Heart right ventricle (tissue), 16 donors: ENCODE measurements around the gene FSD1. TPM values are rescaled to one million over a fixed set of nuclear protein-coding genes. Genes with fewer than 3 reads are reported as not detected.

Source experiments
- ATAC-seq, 8 donors: fragments of 200-7000 bp; cut with Tn5 transposase; one replicate each; pipeline ENCODE4 v1.9.1; 2020; ENCODE audit warnings: mild to moderate bottlenecking in 8 of 8, moderate library complexity in 8 of 8, moderate number of reproducible peaks in 1 of 8
- DNase-seq, 2 donors: peaks; one replicate each; pipeline ENCODE4 v3.0.0-alpha.2; 2020
- H3K27ac ChIP-seq, 10 donors: fragments of 200-600 bp; sonication (generic) in 2 of 10; one replicate each; pipeline versions ENCODE4 v1.5.0 to v1.8.0; 2020 to 2022; ENCODE audit warnings: mild to moderate bottlenecking in 3 of 10
- H3K27me3 ChIP-seq, 7 donors: fragments of 200-600 bp; one replicate each; pipeline ENCODE4 v1.8.0; 2021 to 2022; ENCODE audit warnings: mild to moderate bottlenecking in 2 of 7
- H3K36me3 ChIP-seq, 9 donors: fragments of 200-600 bp; sonication (generic) in 1 of 9; one replicate each; pipeline versions ENCODE4 v1.5.0 to v1.8.0; 2020 to 2022; ENCODE audit warnings: mild to moderate bottlenecking in 2 of 9
- H3K4me1 ChIP-seq, 9 donors: fragments of 200-600 bp; sonication (generic) in 1 of 9; one replicate each; pipeline versions ENCODE4 v1.5.0 to v1.8.0; 2020 to 2022; ENCODE audit warnings: mild to moderate bottlenecking in 4 of 9
- H3K4me3 ChIP-seq, 10 donors: fragments of 200-600 bp; sonication (generic) in 2 of 10; one replicate each; pipeline versions ENCODE4 v1.5.0 to v1.8.0; 2020 to 2022; ENCODE audit warnings: mild to moderate bottlenecking in 7 of 10, moderate library complexity in 2 of 10
- H3K9me3 ChIP-seq, 11 donors: fragments of 200-600 bp in 10 of 11; sonication (generic) in 2 of 11; one replicate each; pipeline versions ENCODE4 v1.5.0 to v1.8.0; 2013 to 2022; ENCODE audit warnings: mild to moderate bottlenecking in 2 of 11, control low read depth in 1 of 11, moderate library complexity in 1 of 11
- CTCF ChIP-seq, 9 donors: fragments of 200-600 bp; sonication (generic) in 2 of 9; IDR thresholded peaks; one replicate each; pipeline versions ENCODE4 v1.5.0 to v1.8.0; 2021 to 2022; ENCODE audit warnings: antibody characterized with exemption in 9 of 9, mild to moderate bottlenecking in 5 of 9, moderate library complexity in 1 of 9
- WGBS, 2 donors: extraction: QIAGEN DNeasy Blood & Tissue Kit; methylation state at CpG; one replicate each; pipeline ENCODE4 v1.1.7; 2013; ENCODE audit warnings: inconsistent platforms in 1 of 2; 5-methylcytosine and 5-hydroxymethylcytosine counted together
- intact Hi-C, 10 donors: fragments of 100-400 bp; cut with DNase I; formaldehyde crosslinking; loops; one replicate each; pipeline versions ENCODE4 v1.11.1 to v1.14.2; 2022
- polyA plus RNA-seq, 2 donors: library from polyadenylated mRNA; stranded (reverse); fragments of 200-250 nt; gene quantifications; one replicate each; pipeline ENCODE4 v1.2.3, GENCODE V29; 2013
- total RNA-seq, 10 donors: library from RNA; stranded (reverse); fragmentation: NEBNext Ultra II Directional in 3 of 10; extraction: Animal tissue kit (Norgen Biotek cat#: 25700) in 3 of 10; gene quantifications; one replicate each; pipeline versions ENCODE4 v1.2.1 to v1.2.4, GENCODE V29; 2021 to 2023
- donor health status: Arrhythmogenic right ventricular cardiomyopathy.
- donor health status: ischemic (EF 13 %, LVEDD 7.1; RV severe dilation, severe dysfunction).
- donor health status: healthy with polysubstance abuse.
- donor health status: DM: no; HTN: yes; CAD: no.
- donor health status: DM: no; HTN: no; CAD: no.
- donor health status: ischemic (EF 25% LVEDD 6.9; RV normal size, moderate dysfunction).
- donor health status: ischemic (EF 25% LVEDD 5.7; RV mildly dilated, moderate dysfunction).
- donor health status: healthy.
- donor health status: DM: yes; HTN: yes; CAD: no.
- donor health status: Ischemic cardiomyopathy.
- donor health status: ischemic (EF 35%, LVEDD 5.7; RV mildly dilated, moderate dysfunction).
- donor health status: nonischemic (EF 11% LVEDD 7.7; RV severe dilation, severe dysfunction).
- donor health status: DM: yes; HTN: yes; CAD: no.
- donor health status: PGD.
- donor health status: ischemic (EF 29% LVEDD 5.4; RV normal size, mild dysfunction).
- donor health status: nonischemic (EF 23%, LVEDD 6.1; RV moderate dilation, normal function).

The FSD1 gene
- total and polyA plus RNA-seq, 12 donors = 0.10 to 0.25 TPM; not detected in 10

- Histone ChIP-seq H3K27me3 (peaks cover 0 to 36% (median 21%) of the 10 kb centered on the region in 7 donors), H3K9me3 (no peaks in the 10 kb centered on the region), H3K36me3 (no peaks in the 10 kb centered on the region), H3K4me1 (peaks cover 0 to 6% (median 0%) of the 10 kb centered on the region in 9 donors), H3K27ac (no peak overlapping the region), H3K4me3 (no peak overlapping the region)
- TF ChIP-seq CTCF (IDR thresholded peaks at IDR 0.05) = no peak
- ATAC-seq (no peak), DNase-seq (no peak)
- intact Hi-C loops = no loop called here
- WGBS, 2 donors = 56 to 64% methylated on average over 13 of the region's 13 CpGs
These were observed 2.7 kb upstream of the FSD1 start for GRCh38 chr19:4301590-4302242.

DNA sequence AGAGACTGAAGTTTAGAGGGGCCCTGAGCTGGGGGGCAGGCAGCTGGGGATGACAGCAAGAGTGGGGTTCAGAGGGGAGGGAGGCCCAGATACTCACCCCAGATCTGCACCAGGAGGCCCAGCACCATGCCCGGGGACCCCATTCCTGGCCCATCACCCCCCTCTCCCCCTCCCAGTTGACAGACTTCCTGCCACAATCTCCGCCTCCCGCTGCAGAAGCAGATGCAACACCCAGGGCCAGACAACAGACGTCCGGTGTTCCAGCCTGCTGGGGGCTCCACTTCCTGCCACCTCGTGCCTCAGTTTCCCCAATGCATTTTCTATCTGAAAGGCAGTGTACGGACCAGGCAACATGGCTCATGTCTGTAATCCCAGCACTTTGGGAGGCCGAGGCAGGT lies 2.2 kb upstream of the FSD1 start, which contains the start of gene TMIGD2:
TMIGD2 (minus strand) TSS at position 147 of the 398 bp plus-strand sequence; CDS start at position 143, 4 bp downstream.
- Histone ChIP-seq H3K36me3 (no peaks in the 10 kb centered on the region), H3K27ac (no peak within 1 kb of the TSS), H3K4me3 (no peak within 1 kb of the TSS), H3K4me1 (peaks cover 0 to 6% (median 0%) of the 10 kb centered on the region in 9 donors), H3K9me3 (no peaks in the 10 kb centered on the region), H3K27me3 (peaks cover 0 to 37% (median 23%) of the 10 kb centered on the region in 7 donors)
- intact Hi-C loops = no loop called here
- ATAC-seq (no peak), DNase-seq (no peak)
- WGBS, 2 donors = 50 to 64% methylated on average over 8 of the region's 8 CpGs
- TF ChIP-seq CTCF (IDR thresholded peaks at IDR 0.05) = no peak

GRCh38 chr19:4303819-4304537 lies 420 bp upstream of the FSD1 start:
- Histone ChIP-seq H3K9me3 (no peaks in the 10 kb centered on the region), H3K27ac (no peak overlapping the region), H3K27me3 (peaks cover 0 to 30% (median 23%) of the 10 kb centered on the region in 7 donors), H3K36me3 (no peaks in the 10 kb centered on the region), H3K4me3 (peak overlapping the region in 3 of 10 donors; percentile 11 to 36 (median 16)), H3K4me1 (peaks cover 0 to 6% (median 0%) of the 10 kb centered on the region in 9 donors)
- ATAC-seq (no peak), DNase-seq (no peak)
- intact Hi-C loops = no loop called here
- WGBS, 2 donors = 48 to 53% methylated on average over 18 of the region's 18 CpGs
- TF ChIP-seq CTCF (IDR thresholded peaks at IDR 0.05) = no peak

GRCh38 chr19:4305257-4305612 lies 837 bp downstream of the FSD1 start:
- intact Hi-C loops = no loop called here
- Histone ChIP-seq H3K4me1 (peaks cover 0 to 6% (median 0%) of the 10 kb centered on the region in 9 donors), H3K27ac (no peak overlapping the region), H3K27me3 (peaks cover 0 to 30% (median 23%) of the 10 kb centered on the region in 7 donors), H3K9me3 (no peaks in the 10 kb centered on the region), H3K4me3 (no peak overlapping the region), H3K36me3 (no peaks in the 10 kb centered on the region)
- DNase-seq (no peak), ATAC-seq (no peak)
- no peak for TF ChIP-seq CTCF (IDR thresholded peaks at IDR 0.05)
- 67 to 71% methylated on average over 7 of the region's 7 CpGs for WGBS, 2 donors
